OCI-LY1 (cell line): ENCODE results near the gene SSBP2.

ENCODE experiments used
- EZH2 ChIP-seq: fragments of 200-600 bp; sonication (generic), shearing (Covaris generic); IDR thresholded peaks from 2 replicates; pipeline ENCODE4 v1.8.0; 2017; ENCODE audit warnings: borderline replicate concordance, mixed run types, mild to moderate bottlenecking, antibody characterized with exemption, low read length, moderate library complexity, mixed read lengths
- TF ChIP-seq, protein P1 (sequence below): fragments of 200-600 bp; sonication (generic), shearing (Covaris generic); IDR thresholded peaks from 2 replicates; pipeline ENCODE4 v1.5.1; 2017; ENCODE audit warnings: mild to moderate bottlenecking, antibody characterized with exemption, low read length, moderate library complexity, mixed read lengths

DNA sequence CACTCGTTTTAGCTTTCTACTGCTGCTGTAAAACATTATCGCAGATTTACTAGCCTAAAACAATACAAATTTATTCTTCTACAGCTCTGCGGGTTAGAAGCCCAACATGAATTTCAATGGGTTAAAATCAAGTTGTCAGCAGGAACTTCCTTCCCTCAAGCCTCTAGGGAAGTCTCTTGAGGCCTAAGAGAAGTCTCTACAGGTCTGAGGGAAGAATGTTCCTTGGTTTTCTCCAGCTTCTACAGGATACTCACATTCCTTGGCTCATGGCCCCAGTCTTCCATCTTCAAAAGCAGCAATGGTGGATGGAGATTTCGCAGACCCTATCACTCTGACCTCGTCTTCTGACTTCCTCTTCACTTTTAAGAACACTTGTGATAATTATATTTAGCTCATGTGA, 21.6 kb upstream of the SSBP2 start:
- TF ChIP-seq, protein P1, sequence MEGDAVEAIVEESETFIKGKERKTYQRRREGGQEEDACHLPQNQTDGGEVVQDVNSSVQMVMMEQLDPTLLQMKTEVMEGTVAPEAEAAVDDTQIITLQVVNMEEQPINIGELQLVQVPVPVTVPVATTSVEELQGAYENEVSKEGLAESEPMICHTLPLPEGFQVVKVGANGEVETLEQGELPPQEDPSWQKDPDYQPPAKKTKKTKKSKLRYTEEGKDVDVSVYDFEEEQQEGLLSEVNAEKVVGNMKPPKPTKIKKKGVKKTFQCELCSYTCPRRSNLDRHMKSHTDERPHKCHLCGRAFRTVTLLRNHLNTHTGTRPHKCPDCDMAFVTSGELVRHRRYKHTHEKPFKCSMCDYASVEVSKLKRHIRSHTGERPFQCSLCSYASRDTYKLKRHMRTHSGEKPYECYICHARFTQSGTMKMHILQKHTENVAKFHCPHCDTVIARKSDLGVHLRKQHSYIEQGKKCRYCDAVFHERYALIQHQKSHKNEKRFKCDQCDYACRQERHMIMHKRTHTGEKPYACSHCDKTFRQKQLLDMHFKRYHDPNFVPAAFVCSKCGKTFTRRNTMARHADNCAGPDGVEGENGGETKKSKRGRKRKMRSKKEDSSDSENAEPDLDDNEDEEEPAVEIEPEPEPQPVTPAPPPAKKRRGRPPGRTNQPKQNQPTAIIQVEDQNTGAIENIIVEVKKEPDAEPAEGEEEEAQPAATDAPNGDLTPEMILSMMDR = no peak
- no peak for TF ChIP-seq EZH2
